ENCODE results near the gene CPNE7. TPM values are rescaled to one million over a fixed set of nuclear protein-coding genes. Genes with fewer than 3 reads are reported as not detected.
A peak's percentile ranks its signal among the peaks of the same experiment; 100 is the strongest.

The CPNE7 gene
- total and polyA plus RNA-seq, 2 donors (not counting 1 experiment from before 2014, with no cell fraction given): 0.51 to 0.76 TPM

- no peak overlapping the region for H3K4me3 ChIP-seq (ENCODE audit: control extremely low read depth in 1 of 5, extremely low read depth in 1 of 5, insufficient read depth in 1 of 5, low read depth in 2 of 5, low read length in 4 of 5)
- ChIA-PET POLR2A (no interaction called here), CTCF (no interaction called here)
- TF ChIP-seq EZH2 (IDR thresholded peaks at IDR 0.05; ENCODE audit: borderline replicate concordance, insufficient read depth, low read depth, low read length, poor library complexity, severe bottlenecking): no peak
- TF ChIP-seq, protein P1, sequence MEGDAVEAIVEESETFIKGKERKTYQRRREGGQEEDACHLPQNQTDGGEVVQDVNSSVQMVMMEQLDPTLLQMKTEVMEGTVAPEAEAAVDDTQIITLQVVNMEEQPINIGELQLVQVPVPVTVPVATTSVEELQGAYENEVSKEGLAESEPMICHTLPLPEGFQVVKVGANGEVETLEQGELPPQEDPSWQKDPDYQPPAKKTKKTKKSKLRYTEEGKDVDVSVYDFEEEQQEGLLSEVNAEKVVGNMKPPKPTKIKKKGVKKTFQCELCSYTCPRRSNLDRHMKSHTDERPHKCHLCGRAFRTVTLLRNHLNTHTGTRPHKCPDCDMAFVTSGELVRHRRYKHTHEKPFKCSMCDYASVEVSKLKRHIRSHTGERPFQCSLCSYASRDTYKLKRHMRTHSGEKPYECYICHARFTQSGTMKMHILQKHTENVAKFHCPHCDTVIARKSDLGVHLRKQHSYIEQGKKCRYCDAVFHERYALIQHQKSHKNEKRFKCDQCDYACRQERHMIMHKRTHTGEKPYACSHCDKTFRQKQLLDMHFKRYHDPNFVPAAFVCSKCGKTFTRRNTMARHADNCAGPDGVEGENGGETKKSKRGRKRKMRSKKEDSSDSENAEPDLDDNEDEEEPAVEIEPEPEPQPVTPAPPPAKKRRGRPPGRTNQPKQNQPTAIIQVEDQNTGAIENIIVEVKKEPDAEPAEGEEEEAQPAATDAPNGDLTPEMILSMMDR (IDR thresholded peaks at IDR 0.05): no peak
- no peak overlapping the region for H3K9ac ChIP-seq (ENCODE audit: low read length)
- no peak overlapping the region for H2AFZ ChIP-seq (ENCODE audit: insufficient read depth, low read depth, low read length, poor library complexity, severe bottlenecking)
- no peak overlapping the region for H3K27ac ChIP-seq (ENCODE audit: low read length in 2 of 2)
- H3K27me3 ChIP-seq (replicated peaks in 1 of 4; ENCODE audit: control extremely low read depth in 1 of 4, control insufficient read depth in 3 of 4, insufficient read depth in 4 of 4, low read length in 3 of 4): no peaks in the 10 kb centered on the region
- peaks cover 0 to 31% of the 10 kb centered on the region in 2 experiments for H3K36me3 ChIP-seq (replicated peaks in 1 of 2; ENCODE audit: control extremely low read depth in 1 of 2, control insufficient read depth in 1 of 2, extremely low read depth in 1 of 2, insufficient read depth in 2 of 2, low read length in 1 of 2)
- H3K4me3 Mint-ChIP-seq: no peak overlapping the region
- peak overlapping the region; percentile 53 for H3K27ac Mint-ChIP-seq
- H3K4me1 Mint-ChIP-seq: peaks cover 22% of the 10 kb centered on the region
- peaks cover 23 to 24% of the 10 kb centered on the region in 2 donors for H3K4me1 ChIP-seq (ENCODE audit: control insufficient read depth in 2 of 2, insufficient read depth in 2 of 2, low read length in 2 of 2)
- H3K9me3 ChIP-seq (ENCODE audit: control extremely low read depth in 1 of 3, control insufficient read depth in 2 of 3, insufficient read depth in 1 of 3, low read length in 2 of 3): no peaks in the 10 kb centered on the region
- H3K27me3 Mint-ChIP-seq: no peaks in the 10 kb centered on the region
- H3K79me2 ChIP-seq (ENCODE audit: control insufficient read depth, insufficient read depth, low read length): peaks cover 42% of the 10 kb centered on the region
- DNase-seq: no peak
- peaks cover 32% of the 10 kb centered on the region for H4K20me1 ChIP-seq (ENCODE audit: control insufficient read depth, insufficient read depth, low read length, poor library complexity, severe bottlenecking)
- no peaks in the 10 kb centered on the region for H3K9me3 Mint-ChIP-seq (ENCODE audit: insufficient read depth)
- H3K4me2 ChIP-seq (replicated peaks; ENCODE audit: low read depth, low read length, poor library complexity, severe bottlenecking): no peak overlapping the region
- WGBS (ENCODE audit: insufficient coverage): 96% methylated on average over 7 of the region's 7 CpGs
- ATAC-seq (ENCODE audit: low read depth): no peak
- intact Hi-C loops (cut with micrococcal nuclease): no loop called here
These were observed 38.0 kb upstream of the CPNE7 start for GRCh38 chr16:89537549-89537925.

DNA sequence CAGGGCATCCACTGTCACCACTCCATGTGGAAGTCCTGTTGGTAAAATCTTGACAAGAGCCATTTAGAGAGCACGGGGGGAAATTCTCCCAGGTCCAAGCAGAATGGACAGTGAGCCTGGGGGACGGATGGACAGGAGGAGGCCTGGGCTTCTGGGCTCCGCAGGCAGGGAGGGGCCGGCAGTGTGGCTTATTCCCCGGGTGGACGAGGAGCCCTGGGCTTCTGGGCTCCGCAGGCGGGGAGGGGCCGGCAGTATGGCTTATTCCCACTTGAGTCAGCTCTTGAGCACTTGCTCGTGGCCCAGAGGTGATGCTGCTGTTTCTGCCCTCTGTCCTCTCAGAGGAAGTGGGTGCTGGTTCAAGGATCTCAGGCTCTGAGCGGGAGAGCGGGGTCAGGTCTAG is 37.3 kb upstream of the CPNE7 start:
- ATAC-seq (ENCODE audit: low read depth): no peak
- peaks cover 0 to 27% of the 10 kb centered on the region in 2 experiments for H3K36me3 ChIP-seq (replicated peaks in 1 of 2; ENCODE audit: control extremely low read depth in 1 of 2, control insufficient read depth in 1 of 2, extremely low read depth in 1 of 2, insufficient read depth in 2 of 2, low read length in 1 of 2)
- H3K79me2 ChIP-seq (ENCODE audit: control insufficient read depth, insufficient read depth, low read length): peaks cover 37% of the 10 kb centered on the region
- H3K4me1 ChIP-seq (ENCODE audit: control insufficient read depth in 2 of 2, insufficient read depth in 2 of 2, low read length in 2 of 2): peaks cover 23 to 24% of the 10 kb centered on the region in 2 donors
- no peaks in the 10 kb centered on the region for H3K9me3 ChIP-seq (ENCODE audit: control extremely low read depth in 1 of 3, control insufficient read depth in 2 of 3, insufficient read depth in 1 of 3, low read length in 2 of 3)
- TF ChIP-seq EZH2 (IDR thresholded peaks at IDR 0.05; ENCODE audit: borderline replicate concordance, insufficient read depth, low read depth, low read length, poor library complexity, severe bottlenecking): no peak
- TF ChIP-seq, protein P1 (IDR thresholded peaks at IDR 0.05): no peak
- ChIA-PET CTCF (no interaction called here), POLR2A (no interaction called here)
- H3K9me3 Mint-ChIP-seq (ENCODE audit: insufficient read depth): no peaks in the 10 kb centered on the region
- no peaks in the 10 kb centered on the region for H3K27me3 Mint-ChIP-seq
- no peaks in the 10 kb centered on the region for H3K27me3 ChIP-seq (replicated peaks in 1 of 4; ENCODE audit: control extremely low read depth in 1 of 4, control insufficient read depth in 3 of 4, insufficient read depth in 4 of 4, low read length in 3 of 4)
- no peak overlapping the region for H3K9ac ChIP-seq (ENCODE audit: low read length)
- H3K27ac Mint-ChIP-seq: no peak overlapping the region
- H3K4me3 ChIP-seq (ENCODE audit: control extremely low read depth in 1 of 5, extremely low read depth in 1 of 5, insufficient read depth in 1 of 5, low read depth in 2 of 5, low read length in 4 of 5): no peak overlapping the region
- peaks cover 22% of the 10 kb centered on the region for H3K4me1 Mint-ChIP-seq
- no peak overlapping the region for H3K27ac ChIP-seq (ENCODE audit: low read length in 2 of 2)
- H3K4me2 ChIP-seq (replicated peaks; ENCODE audit: low read depth, low read length, poor library complexity, severe bottlenecking): no peak overlapping the region
- H4K20me1 ChIP-seq (ENCODE audit: control insufficient read depth, insufficient read depth, low read length, poor library complexity, severe bottlenecking): peaks cover 32% of the 10 kb centered on the region
- WGBS (ENCODE audit: insufficient coverage): 98% methylated on average over 12 of the region's 12 CpGs
- H2AFZ ChIP-seq (ENCODE audit: insufficient read depth, low read depth, low read length, poor library complexity, severe bottlenecking): no peak overlapping the region
- intact Hi-C loops (cut with micrococcal nuclease): no loop called here
- no peak for DNase-seq
- H3K4me3 Mint-ChIP-seq: no peak overlapping the region

Measured in B cell (primary cell).